Measurements from ENCODE around the gene FAM204A.

GRCh38 chr10:118324140-118324539 lies 18.0 kb downstream of the FAM204A start:
- TF ChIP-seq SRSF4 (IDR thresholded peaks at IDR 0.05; ENCODE audit: low read depth, low read length, poor library complexity, severe bottlenecking) (no peak), EZH2 (conservative IDR thresholded peaks at IDR 0.05; ENCODE audit: low read depth, low read length) (no peak), CREM (IDR thresholded peaks at IDR 0.05) (no peak), CREM (CRISPR knock-in tag; IDR thresholded peaks at IDR 0.05) (no peak), USF2 (IDR thresholded peaks at IDR 0.05; ENCODE audit: low read depth, low read length) (no peak), USF2 (CRISPR knock-in tag; IDR thresholded peaks at IDR 0.05; ENCODE audit: borderline replicate concordance) (no peak), ZNF225 (CRISPR knock-in tag; IDR thresholded peaks at IDR 0.05) (no peak), MXI1 (IDR thresholded peaks at IDR 0.05; ENCODE audit: borderline replicate concordance, low read depth, low read length) (no peak), ARNT (IDR thresholded peaks at IDR 0.05) (no peak), ZNF501 (CRISPR knock-in tag; IDR thresholded peaks at IDR 0.05) (no peak), CEBPB (IDR thresholded peaks at IDR 0.05; ENCODE audit: borderline replicate concordance, low read depth, low read length) (no peak)
